Erythroblast (primary cell): Measurements from ENCODE around the gene PHYHD1.
"Not testable (repeated sequence)": the region's sequence is repeated elsewhere in the genome, so short reads cannot be mapped to it uniquely, and the experiment has no call there.

ENCODE experiments used
- DNase-seq, 2 experiments: peaks; one replicate each; lab custom pipeline; 2025; lab: John Stamatoyannopoulos, UW
- GATA1 ChIP-seq: IDR thresholded peaks from 2 replicates; pipeline ENCODE4 v1.6.1; 2011; ENCODE audit warnings: low read depth, mild to moderate bottlenecking, control low read depth, low read length, moderate library complexity
- POLR2A ChIP-seq: IDR thresholded peaks from 2 replicates; pipeline ENCODE4 v1.6.1; 2011; ENCODE audit warnings: mild to moderate bottlenecking, low read length

The PHYHD1 gene

DNA sequence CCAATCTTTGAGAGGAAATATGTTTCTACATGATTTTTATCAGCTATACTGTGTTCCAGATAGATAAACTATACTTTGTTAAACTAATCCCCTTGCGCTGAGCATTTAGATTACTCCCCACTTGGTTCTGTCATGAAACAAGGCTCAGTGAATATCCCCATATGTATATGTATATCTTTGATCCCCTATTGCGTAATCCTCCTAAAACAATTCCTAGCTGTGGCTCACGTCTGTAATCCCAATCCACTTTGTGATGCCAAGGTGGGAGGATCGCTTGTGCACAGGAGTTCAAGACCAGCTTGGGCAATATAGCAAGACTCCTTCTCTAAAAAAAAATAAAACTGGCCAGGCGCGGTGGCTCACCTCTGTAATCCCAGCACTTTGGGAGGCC lies 2.7 kb downstream of the PHYHD1 start:
- TF ChIP-seq GATA1 (no peak), POLR2A (no peak)
- DNase-seq, result peak in 1 of 2 experiments; percentile 25

GRCh38 chr9:128927731-128928411 lies 7.1 kb downstream of the PHYHD1 start:
- peak; percentile 42 to 73 for DNase-seq
- no peak for TF ChIP-seq GATA1
- TF ChIP-seq POLR2A, result no peak

GRCh38 chr9:128928624-128929023 lies 7.8 kb downstream of the PHYHD1 start:
- DNase-seq, result no peak

DNA sequence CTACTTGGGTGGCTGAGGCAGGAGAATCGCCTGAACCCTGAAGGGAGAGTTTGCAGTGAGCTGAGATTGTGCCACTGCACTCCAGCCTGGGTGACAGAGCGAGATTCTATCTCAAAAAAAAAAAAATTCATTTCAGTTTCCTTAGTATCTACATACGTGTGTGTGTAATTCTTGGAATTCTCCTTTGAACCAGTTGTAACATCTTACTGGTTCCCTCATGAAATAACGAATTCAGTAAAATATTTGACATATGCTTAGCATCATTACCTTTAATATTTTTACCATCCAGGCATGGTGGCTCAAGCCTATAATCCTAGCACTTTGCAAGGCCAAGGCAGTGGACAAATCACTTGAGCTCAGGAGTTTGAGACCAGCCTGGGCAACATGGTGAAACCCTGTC lies 8.8 kb downstream of the PHYHD1 start:
- no peak for DNase-seq
- TF ChIP-seq POLR2A, result no peak
- TF ChIP-seq GATA1, result no peak

More at GRCh38 chr9:128928624-128929023, 7.8 kb downstream of the PHYHD1 start:
- no peak for TF ChIP-seq POLR2A
- no peak for TF ChIP-seq GATA1

- no peak for TF ChIP-seq GATA1
- TF ChIP-seq POLR2A, result no peak
- DNase-seq, result no peak
Observed at GRCh38 chr9:128933731-128934130, 12.9 kb downstream of the PHYHD1 start.

GRCh38 chr9:128936171-128936865 lies 15.5 kb downstream of the PHYHD1 start:
- no peak for DNase-seq
- TF ChIP-seq GATA1, result no peak
- TF ChIP-seq POLR2A, result no peak

DNA sequence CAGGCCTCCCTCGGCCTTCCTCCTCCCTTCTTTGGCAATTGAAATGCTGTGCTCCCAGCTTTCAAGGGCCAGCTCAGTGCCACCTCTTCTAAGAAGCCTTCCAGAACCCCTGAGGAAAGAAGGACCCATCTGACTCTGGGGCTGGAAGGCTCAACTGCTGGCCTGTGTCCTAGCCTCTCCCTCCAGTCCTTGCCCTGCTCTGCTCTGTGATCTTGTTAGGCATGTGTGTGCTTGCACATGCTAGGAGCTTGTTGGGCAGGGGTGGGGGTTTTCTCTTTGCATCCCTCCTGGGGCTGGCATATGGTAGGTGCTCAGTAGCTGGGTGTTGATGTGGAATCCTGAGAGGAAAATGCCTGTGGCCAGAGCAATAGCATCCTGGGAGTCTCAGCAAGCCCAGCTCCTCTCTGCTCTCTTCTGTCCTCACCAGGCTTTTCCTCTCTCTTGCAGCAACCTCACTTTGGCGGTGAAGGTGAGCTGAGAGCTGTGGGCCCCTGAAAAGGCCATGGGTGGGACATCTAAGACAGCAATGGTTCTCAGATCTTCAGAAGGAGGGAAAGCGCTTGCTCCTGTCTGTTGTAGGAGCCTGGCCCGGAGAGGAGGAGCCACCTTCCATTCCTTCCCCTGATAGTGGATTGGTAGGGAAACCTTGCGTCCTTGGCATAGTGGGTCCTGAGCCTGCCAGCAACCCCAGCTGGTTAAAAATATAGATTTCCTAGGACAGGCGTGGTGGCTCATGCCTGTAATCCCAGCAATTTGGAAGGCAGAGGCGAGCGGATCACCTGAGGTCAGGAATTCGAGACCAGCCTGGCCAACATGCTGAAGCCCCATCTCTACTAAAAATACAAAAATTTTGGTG lies 16.8 kb downstream of the PHYHD1 start:
- TF ChIP-seq GATA1, result no peak
- TF ChIP-seq POLR2A, result no peak
- DNase-seq, result no peak

DNA sequence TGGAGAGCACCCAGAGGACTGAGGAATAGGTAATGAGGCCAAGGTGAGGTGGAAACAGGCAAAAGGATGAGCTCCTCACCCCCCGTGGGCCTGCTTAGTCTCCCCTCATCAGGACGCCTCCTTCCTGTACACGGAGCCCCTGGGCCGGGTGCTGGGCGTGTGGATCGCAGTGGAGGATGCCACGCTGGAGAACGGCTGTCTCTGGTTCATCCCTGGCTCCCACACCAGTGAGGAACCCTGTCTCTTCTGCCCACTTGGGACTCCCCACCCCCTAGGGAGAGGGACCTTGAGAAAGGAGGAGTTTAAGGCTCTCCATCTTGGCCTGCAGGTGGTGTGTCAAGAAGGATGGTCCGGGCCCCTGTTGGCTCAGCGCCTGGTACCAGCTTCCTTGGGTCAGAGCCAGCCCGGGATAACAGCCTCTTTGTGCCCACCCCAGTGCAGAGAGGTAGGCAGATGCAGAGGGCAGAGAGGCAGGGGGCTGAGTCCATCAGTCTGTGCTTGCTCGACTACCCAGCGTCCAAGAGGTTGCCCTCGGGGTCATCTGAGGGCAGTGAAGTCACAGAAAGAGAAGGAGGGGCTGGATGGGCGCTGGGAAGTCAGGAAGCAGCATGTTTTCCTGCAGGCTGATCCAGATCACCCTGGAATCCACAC lies 19.6 kb downstream of the PHYHD1 start:
- TF ChIP-seq GATA1 (no peak), POLR2A (no peak)
- no peak for DNase-seq

DNA sequence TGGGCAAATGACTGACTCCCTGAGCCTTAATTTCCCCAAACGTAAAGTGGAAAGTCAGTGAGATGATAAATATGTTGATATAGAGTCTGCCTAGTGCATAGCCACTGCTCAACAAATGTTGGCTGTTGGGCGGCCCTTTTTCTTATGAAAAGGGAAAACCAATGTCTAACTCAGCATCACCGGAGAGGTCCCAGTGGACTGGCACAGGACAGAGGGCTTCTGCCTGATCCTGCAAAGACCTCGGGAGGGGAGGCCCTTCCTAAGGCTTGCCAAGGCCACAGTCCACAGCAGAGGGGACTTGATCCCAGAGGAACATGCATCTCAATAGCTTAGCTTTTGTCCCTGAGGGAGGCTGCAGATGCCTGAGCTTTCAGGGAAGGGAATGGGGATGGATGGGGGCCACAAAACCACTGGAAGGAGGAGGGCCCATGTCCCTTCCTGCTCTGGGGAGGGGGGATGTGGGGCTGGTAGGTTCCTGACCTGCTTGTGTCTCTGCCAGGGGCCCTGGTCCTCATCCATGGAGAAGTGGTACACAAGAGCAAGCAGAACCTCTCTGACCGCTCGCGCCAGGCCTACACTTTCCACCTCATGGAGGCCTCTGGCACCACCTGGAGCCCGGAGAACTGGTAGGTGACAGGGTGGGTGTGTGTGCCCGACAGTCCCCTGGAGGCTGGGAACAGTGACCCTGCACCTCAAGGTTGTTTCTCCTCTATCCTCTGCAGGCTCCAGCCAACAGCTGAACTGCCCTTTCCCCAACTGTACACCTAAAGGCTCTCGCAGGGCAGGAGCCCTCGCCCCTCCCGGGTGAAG lies 20.4 kb downstream of the PHYHD1 start:
- no peak for DNase-seq
- TF ChIP-seq POLR2A (no peak), GATA1 (no peak)

- TF ChIP-seq GATA1 (no peak), POLR2A (no peak)
- DNase-seq, result no peak
Observed at GRCh38 chr9:128943832-128944620, 23.2 kb downstream of the PHYHD1 start.

- DNase-seq, result not testable (repeated sequence)
Observed at GRCh38 chr9:128944966-128945365, 24.2 kb downstream of the PHYHD1 start.
